ENCODE results near the gene DIP2B. TPM values are rescaled to one million over a fixed set of nuclear protein-coding genes. Genes with fewer than 3 reads are reported as not detected.

DIP2B gene
- total and polyA plus RNA-seq, 2 of the 13 experiments (the other 11 are each of a cell fraction or from before 2014, with no cell fraction given), result 32.1 to 35.8 TPM

- no peak for TF ChIP-seq ZNF280D (CRISPR knock-in tag; IDR thresholded peaks at IDR 0.05)
- TF ChIP-seq POLR2AphosphoS5 (IDR thresholded peaks at IDR 0.05; ENCODE audit: low read depth, low read length), result no peak
- no peak for TF ChIP-seq KLF16 (CRISPR knock-in tag; IDR thresholded peaks at IDR 0.05)
- TF ChIP-seq SMARCE1 (IDR thresholded peaks at IDR 0.05; ENCODE audit: borderline replicate concordance), result no peak
- no peak for TF ChIP-seq THYN1 (CRISPR knock-in tag; IDR thresholded peaks at IDR 0.05; ENCODE audit: borderline replicate concordance, low read depth)
- TF ChIP-seq NFE2L2 (IDR thresholded peaks at IDR 0.05; ENCODE audit: low read length), result no peak
- no peak for TF ChIP-seq ZFP36L2 (CRISPR knock-in tag; IDR thresholded peaks at IDR 0.05)
- no peak for TF ChIP-seq ZC3H13 (CRISPR knock-in tag; IDR thresholded peaks at IDR 0.05)
- TF ChIP-seq TARDBP (CRISPR knock-in tag; IDR thresholded peaks at IDR 0.05), result no peak
Observed at GRCh38 chr12:50685641-50686040, 180.9 kb downstream of the DIP2B start (continued).

- H4K20me1 ChIP-seq (ENCODE audit: insufficient read depth, low read length), result no peaks in the 10 kb centered on the region
- in situ Hi-C loops (cut with HindIII; ENCODE audit: extremely low pct_ligation_motif_present, low pct_unique_long_range_greater_than_20kb), result no loop called here
- no peaks in the 10 kb centered on the region for H3K27me3 ChIP-seq (ENCODE audit: control insufficient read depth in 1 of 2, insufficient read depth in 2 of 2, low read length in 2 of 2)
- BruUV-seq (replicated peaks), result no TSS peak
- intact Hi-C loops (cut with micrococcal nuclease; ENCODE audit: unreplicated experiment), result no loop called here
- DNase-seq (ENCODE audit: low spot score) (no peak), FAIRE-seq (no peak), ATAC-seq (no peak)
- H3K4me3 ChIP-seq (replicated peaks in 1 of 3; ENCODE audit: insufficient read depth in 1 of 3, low read depth in 2 of 3, low read length in 3 of 3), result no peak overlapping the region
- 92% methylated on average over 4 of the region's 4 CpGs for WGBS (ENCODE audit: low lambda C conversion rate)
- no peak overlapping the region for H2AFZ ChIP-seq (ENCODE audit: low read length)
- no peaks in the 10 kb centered on the region for H3K79me2 ChIP-seq (ENCODE audit: insufficient read depth, low read length)
- H3K9ac ChIP-seq (ENCODE audit: insufficient read depth, low read depth, low read length), result no peak overlapping the region
- TF ChIP-seq ZNF749 (CRISPR knock-in tag; IDR thresholded peaks at IDR 0.05; ENCODE audit: borderline replicate concordance), result no peak
- no peak for TF ChIP-seq MTERF4 (CRISPR knock-in tag; IDR thresholded peaks at IDR 0.05)
- no peak for TF ChIP-seq ZSCAN5A (CRISPR knock-in tag; IDR thresholded peaks at IDR 0.05; ENCODE audit: borderline replicate concordance)
- no peak for TF ChIP-seq ZNF562 (CRISPR knock-in tag; IDR thresholded peaks at IDR 0.05; ENCODE audit: borderline replicate concordance)
- no peak for TF ChIP-seq ZMYM3 (CRISPR knock-in tag; IDR thresholded peaks at IDR 0.05)
- no peak for TF ChIP-seq ZNF451 (CRISPR knock-in tag; IDR thresholded peaks at IDR 0.05)
- no peak for TF ChIP-seq HOXA5 (CRISPR knock-in tag; IDR thresholded peaks at IDR 0.05)
- no peak for TF ChIP-seq ZNF367 (CRISPR knock-in tag; IDR thresholded peaks at IDR 0.05; ENCODE audit: borderline replicate concordance)
- TF ChIP-seq GZF1 (CRISPR knock-in tag; IDR thresholded peaks at IDR 0.05), result no peak
- no peaks in the 10 kb centered on the region for H3K9me3 ChIP-seq (ENCODE audit: low read length)
- no peak overlapping the region for H3K27ac ChIP-seq (ENCODE audit: extremely low read length, insufficient read depth, low read length)
- POLR2A ChIA-PET, result no interaction called here
- peaks cover 23 to 63% of the 10 kb centered on the region in 2 experiments for H3K36me3 ChIP-seq (replicated peaks in 1 of 2; ENCODE audit: control insufficient read depth in 1 of 2, insufficient read depth in 2 of 2, low read length in 2 of 2)
- CTCF ChIA-PET (ENCODE audit: low intra/inter-chr PET ratio, low total read pairs), result no interaction called here
- peaks cover 14% of the 10 kb centered on the region for H3K4me1 ChIP-seq (ENCODE audit: insufficient read depth, low read length)
- no peak overlapping the region for H3K4me2 ChIP-seq (ENCODE audit: low read depth, low read length)
Observed at GRCh38 chr12:50686406-50686805, 181.6 kb downstream of the DIP2B start.
